Occipital lobe (tissue), 2 donors: ENCODE measurements around the gene MACROD1. TPM values are rescaled to one million over a fixed set of nuclear protein-coding genes. Genes with fewer than 3 reads are reported as not detected.
"Not testable (repeated sequence)": the region's sequence is repeated elsewhere in the genome, so short reads cannot be mapped to it uniquely, and the experiment has no call there.

Experiments used
- DNase-seq: peaks from one replicate; lab custom pipeline; 2025; lab: John Stamatoyannopoulos, UW
- total RNA-seq: library from RNA; depleted of rRNA; stranded (reverse); fragments of >200 nt; gene quantifications from one replicate; pipeline ENCODE4 v1.2.3, GENCODE V29; 2014

MACROD1 gene
- total RNA-seq, 1 donor from 2014 or later, result 16.2 TPM

DNA sequence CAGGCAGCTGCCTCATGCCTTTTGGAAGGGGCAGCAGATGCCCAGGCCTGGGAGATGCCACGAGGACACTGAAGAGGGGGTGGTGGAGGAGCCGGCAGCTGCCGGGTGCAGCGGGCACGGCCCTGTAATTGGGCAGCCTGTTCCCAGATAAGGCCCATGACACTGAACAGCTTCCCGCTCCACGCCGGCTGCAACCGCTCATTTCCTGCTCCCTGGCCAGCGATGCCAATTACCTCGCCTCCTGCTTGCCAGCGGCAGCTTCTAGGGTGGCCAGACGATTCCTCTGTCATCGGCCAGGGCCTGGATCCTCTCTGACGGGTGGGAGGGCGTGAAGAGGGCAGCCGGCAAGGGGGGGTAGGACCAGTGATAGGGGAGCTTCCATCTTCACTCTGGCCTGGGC is 107.4 kb downstream of the MACROD1 start:
- DNase-seq, result no peak

DNA sequence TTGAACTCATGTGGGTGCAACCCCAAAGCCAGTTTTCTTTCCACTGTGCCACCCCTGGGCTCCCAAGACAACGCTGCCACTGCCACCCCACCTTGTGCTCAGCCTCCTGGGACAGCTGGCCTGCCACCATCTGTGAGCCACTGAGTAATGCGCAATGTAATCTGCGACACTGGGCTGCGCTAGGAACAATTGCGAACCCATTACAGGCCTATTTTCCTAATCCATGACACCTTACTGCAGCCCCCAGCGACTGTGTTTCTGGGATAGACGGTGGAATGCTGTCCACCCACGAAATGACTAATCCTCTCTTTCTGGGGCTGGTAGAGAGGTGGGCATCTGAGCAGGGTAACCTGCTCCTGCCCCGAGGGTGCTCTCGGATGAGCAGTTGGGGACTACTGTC is 108.0 kb downstream of the MACROD1 start:
- no peak for DNase-seq

DNA sequence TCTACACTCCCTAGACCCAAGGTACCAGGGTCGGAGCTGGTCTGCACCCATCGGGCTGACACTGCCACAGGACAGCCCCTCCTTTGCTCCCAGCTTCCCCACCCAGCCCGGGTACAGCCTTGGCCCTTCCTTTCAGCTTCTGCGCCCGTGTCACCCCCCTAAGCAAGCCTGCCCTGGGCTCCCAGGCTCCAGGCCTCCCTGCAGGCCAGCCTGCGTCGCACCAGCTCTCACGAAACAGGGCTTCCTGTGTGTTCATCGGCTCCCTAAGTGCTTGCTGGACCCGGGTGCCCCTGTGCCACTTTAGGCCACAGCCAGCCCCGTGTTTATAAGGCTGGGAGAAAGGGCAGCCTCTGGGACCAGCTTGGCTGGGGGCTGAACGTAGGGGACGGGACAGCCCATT is 109.1 kb downstream of the MACROD1 start:
- no peak for DNase-seq

DNA sequence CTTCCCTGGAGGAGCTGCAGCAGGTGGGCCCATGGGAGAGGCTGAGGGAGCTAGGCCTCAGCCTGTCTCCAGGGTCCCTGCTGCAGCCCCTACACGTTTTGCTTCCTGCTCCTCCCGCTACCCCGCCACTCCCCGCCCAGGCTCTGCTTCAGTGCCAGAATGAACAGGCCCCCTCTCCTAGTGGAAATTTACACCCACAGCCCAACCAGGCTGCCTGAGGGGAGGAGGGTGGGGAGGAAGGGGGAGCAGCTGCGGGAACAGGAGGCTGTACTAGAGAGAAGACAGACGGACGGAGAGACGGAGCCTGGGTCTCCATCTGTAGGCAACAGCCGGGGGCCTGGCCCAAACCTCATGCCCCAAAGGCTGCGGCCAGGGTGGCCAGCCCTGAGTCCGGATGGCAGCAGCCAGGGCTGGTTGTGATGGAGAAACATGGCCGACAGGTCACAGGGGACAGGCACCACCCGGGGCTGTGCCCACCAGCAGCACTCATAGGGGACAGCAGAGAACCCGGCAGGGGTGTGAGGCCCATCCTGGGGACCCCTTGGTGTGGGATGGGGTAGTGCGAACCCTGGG is 109.6 kb downstream of the MACROD1 start:
- peak; percentile 38 for DNase-seq

DNA sequence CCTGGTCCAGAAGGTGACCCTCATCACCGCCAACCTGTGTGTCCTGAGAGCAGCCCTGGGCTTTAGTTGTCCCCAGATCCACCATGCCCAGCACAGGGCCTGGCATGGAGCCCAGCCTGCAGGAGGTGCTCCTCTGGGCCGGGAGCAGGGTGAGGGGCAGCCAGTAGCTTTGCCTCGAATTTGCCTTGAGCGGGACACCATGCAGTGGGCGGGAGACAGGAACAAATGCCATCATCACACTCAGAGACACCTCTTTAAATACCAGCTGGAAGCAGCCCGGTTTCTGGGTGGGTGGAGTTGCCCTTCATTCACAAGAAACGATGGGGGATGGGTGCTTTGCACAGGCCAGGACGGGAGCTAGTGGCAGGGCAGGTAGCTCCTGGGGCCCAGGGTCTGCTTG is 110.8 kb downstream of the MACROD1 start:
- DNase-seq, result peak; percentile 30

DNA sequence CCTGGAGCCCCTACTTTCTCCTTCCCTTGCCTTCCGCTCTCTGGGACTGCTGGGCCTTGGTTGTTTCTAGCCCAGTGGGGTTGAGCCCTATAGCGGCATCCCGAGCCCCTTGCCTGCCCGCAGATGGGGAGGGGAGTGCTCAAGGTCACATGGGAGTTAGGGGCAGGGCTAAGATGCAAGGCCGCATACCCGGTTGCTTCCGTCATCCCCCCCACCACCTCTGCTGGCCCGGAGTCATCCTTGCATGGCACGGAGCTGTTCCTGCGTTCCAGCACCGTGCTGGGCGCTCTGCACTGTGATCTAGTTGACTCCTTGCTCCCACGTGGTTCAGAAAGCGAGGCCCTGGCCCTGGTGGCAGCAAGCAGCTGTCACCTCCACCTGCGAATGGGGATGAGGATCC is 112.2 kb downstream of the MACROD1 start:
- DNase-seq, result no peak

DNA sequence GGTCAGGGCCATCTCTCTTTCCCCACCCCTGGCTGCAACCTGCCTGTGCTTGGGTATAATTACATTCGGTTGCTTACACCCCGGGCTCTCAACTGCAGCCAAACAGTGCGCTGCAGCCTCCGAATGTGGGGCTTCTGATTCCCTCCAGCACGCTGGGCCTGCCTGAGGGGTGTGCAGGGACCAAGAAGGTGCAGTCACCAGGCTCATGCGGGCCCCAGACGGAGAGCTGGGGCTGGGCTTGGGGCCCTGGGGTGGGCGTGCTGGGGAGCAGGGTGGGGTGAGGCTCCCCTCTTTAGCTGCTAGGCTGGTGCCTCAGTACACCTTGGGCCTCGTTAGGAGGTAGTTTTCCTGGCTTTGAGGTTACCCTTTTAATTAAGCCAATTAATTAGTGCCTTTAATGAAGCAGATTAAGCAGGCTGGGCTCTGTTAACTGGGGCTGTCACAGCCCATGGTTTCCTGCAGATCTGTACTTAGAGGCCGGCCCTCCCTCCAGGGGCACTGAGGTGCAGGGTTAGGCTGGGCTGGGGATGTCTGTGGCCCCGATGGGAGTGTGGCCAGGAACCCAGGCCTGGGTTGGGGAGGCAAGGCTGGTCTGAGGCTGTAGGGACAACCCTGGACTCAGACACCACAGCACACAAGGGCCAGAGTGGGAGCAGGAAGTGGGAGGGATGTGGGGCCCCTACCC is 112.8 kb downstream of the MACROD1 start:
- no peak for DNase-seq

DNA sequence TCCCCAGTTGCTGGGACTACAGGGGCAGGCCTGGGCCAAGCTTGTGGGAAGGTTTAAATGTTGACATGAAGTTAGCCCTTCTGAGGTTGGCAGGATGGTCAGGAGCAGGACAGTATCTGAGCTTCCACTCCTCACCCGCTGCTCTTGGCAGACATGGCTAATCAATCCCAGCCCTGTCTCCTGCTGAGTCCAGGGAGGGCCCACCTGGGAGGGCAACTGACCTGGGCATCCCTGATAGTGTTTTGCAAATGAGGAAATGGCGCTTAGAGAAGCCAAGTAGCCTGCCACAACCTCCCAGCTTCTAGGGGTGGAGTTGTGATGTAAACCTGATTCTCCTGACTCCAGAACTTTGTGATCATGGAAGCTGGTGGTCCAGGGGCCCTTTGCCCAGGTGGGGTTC is 113.5 kb downstream of the MACROD1 start:
- DNase-seq, result no peak

DNA sequence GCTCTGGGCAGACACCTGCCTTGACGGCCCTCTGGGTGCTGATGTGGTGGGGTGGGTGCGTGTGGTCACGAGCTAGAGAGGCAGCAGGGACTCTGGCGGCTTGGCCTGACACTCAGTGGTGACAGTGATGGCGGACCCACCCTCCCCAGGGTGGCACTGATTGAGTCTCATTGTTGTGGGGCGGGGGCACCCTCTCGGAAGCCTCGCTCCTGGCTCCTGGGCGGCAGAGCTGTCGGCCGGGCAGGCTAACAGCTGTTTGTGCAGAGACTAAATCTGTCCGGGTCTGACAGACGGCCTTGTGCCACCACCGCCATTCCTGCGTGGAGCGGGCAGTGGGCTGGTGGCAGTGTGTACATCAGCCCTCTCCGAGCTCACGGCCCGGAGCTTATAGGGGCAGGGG is 114.6 kb downstream of the MACROD1 start:
- DNase-seq, result no peak

DNA sequence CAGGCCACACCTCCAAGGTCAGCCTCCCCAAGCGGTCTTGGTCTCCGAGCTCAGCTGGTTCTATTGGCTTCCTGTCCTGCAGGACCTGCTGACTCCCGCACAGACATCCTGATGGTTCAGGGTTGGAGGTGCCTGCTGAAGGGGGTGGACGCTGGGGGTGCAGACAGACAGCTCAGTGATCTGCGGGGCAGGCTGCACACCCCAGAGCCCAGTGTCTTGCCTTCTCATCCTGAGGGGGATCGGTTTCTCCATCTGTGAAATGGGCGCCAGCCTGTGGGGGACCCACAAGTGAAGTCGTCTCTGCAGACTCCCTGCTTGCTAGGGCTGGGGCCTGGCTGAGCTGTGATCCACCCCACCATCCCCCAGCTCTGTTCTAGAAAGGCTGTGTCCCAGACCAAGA is 116.4 kb downstream of the MACROD1 start:
- DNase-seq, result no peak

DNA sequence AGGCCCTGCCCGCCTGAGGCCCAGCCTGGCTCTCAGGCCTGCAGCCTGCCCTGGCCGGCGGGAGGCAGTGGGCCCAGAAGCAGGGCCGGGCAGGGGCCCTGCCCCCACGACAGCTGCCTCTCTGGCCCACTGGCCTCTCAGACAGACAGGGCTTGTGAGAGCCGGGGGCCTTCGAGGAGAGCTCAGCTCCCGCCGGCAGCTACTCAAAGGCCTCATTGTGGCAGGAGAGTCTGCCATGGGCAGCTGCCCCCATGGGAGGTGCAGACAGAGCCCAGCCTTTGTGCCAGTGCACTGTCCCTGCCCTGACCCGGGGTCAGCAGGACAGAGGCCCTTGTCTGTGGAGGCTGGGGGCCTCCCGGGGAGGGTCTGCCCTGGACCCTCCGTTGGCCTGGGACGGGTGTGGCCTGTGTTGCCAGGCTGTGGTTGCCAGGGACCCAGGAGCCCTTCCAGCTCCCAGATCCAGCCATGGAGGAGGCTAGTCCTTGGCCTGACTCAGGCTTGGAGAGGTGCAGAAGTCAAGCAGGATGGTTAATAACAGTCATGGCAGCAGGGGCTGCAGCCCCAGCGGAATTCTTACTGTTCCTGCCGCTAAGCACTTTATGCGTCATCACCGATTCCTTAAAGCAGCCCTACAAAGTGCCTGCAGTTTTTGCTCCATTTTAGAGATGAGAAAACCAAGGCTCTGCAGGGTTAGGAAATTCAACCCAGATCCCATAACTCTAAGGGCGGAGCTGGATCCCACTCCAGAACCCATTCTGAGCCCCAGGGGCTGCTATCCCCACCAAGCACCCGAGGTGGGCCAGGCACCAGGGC is 117.7 kb downstream of the MACROD1 start:
- DNase-seq, result peak; percentile 90

DNA sequence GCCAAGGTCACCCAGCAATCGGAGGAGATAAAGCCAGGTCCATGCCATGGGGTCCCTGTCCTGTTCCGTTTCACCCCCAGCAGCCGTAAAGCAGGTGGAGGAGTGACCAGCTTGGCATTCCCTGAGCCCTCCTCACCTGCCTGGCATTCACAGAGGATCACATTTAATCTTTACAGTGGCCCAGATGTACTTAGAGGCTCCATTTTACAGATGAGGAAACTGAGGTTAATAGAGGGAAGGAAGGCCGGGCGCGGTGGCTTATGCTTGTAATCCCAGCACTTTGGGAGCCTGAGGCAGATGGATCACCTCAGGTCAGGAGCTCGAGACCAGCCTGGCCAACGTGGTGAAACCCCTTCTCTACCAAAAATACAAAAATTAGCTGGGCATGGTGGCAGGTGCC is 118.5 kb downstream of the MACROD1 start:
- not testable (repeated sequence) for DNase-seq

DNA sequence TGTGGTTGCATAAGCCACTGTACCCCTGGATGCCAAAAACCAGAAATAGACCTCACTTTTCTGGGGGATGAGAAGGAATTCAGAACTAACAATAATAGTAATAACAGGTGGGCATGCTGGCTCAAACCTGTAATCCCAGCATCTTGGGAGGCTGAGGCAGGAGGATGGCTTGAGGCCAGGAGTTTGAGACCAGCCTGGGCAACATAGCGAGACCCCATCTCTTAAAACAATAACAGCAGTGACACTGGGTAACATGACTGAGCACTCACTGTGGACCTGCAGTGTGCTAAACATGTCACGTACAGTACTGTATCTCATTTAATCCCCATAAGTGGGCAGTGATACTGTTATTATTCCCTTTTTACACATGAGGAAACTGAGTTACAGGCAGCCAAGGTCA is 120.2 kb downstream of the MACROD1 start:
- no peak for DNase-seq

DNA sequence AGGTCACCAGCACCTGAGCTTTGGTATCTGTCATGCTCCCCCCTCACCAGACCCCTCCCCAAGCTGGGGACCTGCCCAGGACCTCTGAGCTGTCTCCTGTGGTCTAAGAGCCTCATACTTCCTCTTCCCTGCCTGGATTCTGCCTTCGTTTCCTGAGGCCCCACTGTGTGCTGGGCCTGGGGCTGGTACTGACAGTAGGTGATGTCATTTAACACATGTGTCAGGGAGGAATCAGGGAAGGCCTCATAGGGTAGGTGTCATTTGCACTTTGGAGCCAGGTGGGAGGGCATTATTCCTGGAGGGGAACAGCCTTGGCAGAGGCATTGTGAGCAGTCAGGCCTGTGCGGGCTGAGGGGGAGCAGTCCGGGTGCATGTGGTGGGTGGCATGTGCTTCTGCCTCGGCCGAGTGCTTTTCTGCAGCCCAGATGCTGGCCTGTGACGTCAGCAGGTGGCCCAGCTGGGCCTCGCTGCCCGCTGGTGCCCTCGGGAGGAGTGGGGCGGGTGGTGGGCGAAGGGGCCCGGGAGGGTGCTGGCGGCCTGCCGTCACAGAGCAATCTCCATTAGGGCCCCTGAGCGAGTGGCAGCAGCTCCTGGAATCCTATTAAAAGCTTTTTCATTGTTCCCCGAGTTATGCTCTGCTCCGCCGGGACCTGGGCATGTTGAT is 121.1 kb downstream of the MACROD1 start:
- no peak for DNase-seq

DNA sequence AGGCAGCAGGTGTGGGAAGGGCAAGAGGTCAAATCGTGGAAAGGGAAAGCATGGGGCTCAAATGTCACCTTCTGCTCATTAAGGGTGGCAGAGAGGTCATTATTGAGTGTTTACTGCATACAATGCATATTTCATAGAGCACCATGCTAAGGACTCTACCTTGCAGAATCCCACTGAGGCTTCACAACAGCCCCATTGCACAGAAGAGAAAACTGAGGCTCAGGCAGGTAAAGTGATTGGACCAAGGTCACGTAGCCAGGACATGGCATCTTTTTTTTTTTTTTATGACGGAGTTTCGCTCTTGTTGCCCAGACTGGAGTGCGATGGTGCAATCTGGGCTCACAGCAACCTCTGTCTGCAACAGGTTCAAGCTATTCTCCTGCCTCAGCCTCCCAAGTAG is 122.4 kb downstream of the MACROD1 start:
- no peak for DNase-seq

DNA sequence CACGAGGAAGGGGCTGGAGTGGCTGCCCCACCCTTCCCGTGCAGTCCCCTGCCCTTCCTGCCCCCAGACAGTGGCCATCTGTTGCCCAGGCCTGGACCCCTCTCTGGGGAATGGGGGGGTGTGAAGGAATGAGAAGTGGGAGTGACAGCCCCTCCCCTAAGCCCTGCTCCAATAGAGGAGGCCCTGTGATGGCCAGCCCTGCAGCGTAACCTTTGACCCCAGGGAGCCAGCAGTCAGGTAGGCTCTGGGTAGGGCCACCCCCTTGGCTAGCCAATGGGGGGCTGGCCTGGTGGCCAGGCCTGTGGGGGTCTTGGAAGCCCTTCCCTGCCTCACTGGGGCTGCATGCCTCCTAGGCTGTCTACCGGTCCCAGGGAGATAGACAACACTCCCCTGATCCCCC is 123.6 kb downstream of the MACROD1 start:
- DNase-seq, result no peak

DNA sequence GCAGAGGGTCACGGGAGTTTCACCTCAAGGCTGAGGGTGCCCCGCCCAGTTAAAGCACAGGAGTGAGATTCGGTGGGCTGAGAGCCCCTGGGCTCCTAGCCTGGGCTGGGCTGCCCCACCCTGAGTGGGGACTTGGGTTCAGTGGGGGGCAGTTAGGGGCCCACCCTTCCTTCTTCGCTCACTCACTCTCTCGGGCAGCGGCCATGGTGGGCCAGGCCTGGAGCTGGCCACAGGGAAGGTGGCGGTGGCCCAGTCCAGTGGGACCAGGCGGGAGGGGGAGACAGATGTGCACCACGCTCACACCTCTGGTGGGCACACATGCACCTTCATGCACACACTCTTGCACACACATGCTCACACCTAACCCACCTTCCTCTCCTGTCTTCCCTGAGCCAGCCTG is 124.1 kb downstream of the MACROD1 start:
- DNase-seq, result no peak

DNA sequence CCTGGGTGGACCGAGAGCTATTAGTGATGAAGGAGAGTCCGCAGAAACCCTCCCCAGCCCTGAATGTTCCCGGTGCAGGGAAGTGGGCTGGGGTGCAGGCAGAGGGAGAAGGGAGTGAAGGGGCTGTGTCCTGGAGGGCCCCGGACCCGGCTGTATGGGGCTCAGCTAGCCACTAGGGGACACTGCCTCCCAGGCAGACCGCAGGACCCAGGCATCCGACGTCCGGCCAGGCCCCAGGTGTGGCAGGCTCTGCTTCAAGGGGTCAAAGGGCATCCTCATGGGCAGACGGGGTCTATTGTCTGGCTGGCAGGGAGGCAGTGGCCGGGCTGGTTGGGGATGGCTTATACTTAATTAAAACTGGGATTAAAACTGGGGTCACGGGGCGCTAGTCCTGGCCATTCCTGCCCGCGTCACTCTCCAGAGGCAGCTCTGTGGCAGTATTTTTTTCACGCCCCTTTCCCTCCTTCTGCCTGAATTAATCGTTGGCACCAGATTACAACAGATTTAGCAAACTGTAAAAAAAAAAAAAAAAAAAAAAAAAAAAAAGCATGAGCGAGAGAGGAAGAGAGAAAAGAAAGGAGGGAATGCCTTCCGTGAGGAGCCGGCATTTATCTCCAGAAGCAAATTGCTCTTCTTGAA is 125.1 kb downstream of the MACROD1 start:
- no peak for DNase-seq

DNA sequence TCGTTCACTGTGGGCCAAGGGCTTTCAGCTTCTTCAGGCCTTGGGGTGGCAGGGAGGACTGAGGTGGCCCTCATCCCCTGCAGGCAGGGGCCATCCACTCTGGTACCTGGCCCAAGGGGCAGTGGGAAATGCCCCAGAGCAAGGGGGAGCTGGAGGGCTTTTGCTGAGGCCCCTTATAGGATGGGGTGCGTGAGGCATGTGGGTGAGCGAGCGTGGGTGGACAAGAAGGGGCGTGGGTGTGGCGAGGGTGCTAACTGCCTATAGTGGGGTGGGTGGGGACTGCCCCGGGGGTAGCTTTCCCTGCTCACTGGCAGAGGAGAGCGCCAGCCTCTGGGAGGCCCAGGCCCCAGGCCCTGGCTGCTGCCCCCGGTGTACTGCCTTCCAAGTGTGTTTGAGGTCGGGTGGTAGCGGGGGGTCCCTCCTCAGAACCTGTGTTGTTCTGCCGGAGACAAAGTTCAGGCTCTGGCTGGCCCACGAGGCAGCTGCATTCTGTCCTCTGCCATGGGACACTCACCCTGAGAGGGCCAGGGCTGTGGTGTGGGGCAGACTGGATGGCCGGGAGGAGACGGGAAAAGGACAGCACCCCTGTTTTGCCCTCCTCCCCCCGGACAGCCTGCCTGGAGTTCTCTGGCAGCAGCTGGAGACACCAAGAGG is 126.8 kb downstream of the MACROD1 start:
- DNase-seq, result no peak

DNA sequence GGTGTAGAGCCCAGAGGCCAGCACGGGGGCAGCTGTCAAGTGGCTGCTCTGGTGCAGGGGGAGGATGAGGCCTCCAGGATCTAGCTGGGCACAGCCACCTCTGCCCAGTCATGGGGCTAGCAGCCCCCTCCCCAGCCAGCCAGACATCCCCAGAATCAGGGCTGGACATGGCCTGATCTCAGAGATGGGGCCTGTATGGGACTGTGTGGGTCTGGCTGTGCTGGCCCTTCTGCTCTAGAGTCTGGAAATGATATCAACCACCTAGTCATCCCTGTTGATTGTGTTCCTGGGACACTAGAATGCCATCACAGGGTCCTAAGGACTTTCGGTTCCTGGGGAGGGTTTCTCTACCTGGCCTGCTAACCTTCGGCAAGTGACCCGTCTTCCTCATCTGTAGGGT is 127.4 kb downstream of the MACROD1 start:
- no peak for DNase-seq

DNA sequence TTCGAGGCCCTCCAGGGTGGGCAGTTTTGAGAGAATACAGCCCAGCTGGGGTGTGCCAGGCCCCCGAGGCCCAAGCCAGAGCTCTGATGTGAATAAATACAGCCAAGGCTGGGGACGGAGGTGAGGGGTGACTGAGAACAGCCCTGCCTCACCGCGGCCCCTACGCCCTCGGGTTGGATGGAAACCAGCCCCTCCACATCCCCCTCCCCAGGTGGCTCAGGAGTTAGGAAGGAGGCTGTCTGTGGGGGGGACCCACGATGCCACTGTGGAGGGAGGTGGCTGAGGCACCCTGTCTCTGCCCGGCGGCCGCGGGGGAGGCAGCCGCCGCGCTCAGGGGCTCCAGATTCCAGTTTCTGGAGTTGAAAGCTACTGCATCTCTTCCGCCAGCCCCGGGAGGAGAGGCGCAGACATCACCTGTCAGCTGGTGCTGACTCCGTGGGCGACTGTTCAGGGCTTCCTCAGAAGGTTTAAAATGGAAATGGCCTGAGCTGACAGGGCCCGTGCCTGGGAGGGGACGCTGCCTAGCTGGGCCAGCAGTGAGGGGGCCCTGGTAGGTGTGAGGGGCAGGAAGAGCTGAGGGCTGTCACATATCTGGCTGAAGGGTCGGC is 128.8 kb downstream of the MACROD1 start:
- peak; percentile 33 for DNase-seq
